ENCODE results near the gene GRIN3B. TPM values are rescaled to one million over a fixed set of nuclear protein-coding genes. Genes with fewer than 3 reads are reported as not detected.

GRIN3B gene
- total and polyA plus RNA-seq, 9 donors: 0.11 to 0.58 (median 0.30) TPM; not detected in 1

Other genes with a start within 250 kb of the GRIN3B start
- gene MISP, start 249.3 kb upstream of the GRIN3B start, total RNA-seq: 0.09 TPM
- gene MISP, start 249.3 kb upstream of the GRIN3B start, polyA plus RNA-seq (ENCODE audit: insufficient read depth in 1 of 8, insufficient read length in 8 of 8, low replicate concordance in 1 of 8): 10 to 100 TPM in 1 of 8 donors, 1 to 10 TPM in 1, under 1 TPM in 5, not detected in 1; 0.14 to 11.6 (median 0.18) TPM
- gene PTBP1, start 203.0 kb upstream of the GRIN3B start, total RNA-seq: 50.6 TPM
- 100 to 1,000 TPM; 101 to 207 (median 152) TPM for gene PTBP1, start 203.0 kb upstream of the GRIN3B start, polyA plus RNA-seq (ENCODE audit: insufficient read depth in 1 of 8, insufficient read length in 8 of 8, low replicate concordance in 1 of 8)
- gene PLPPR3, start 178.5 kb upstream of the GRIN3B start, total RNA-seq: 0.35 TPM
- gene PLPPR3, start 178.5 kb upstream of the GRIN3B start, polyA plus RNA-seq (ENCODE audit: insufficient read depth in 1 of 8, insufficient read length in 8 of 8, low replicate concordance in 1 of 8): under 1 TPM; 0.13 to 0.90 (median 0.54) TPM
- 0.18 TPM for gene AZU1, start 172.6 kb upstream of the GRIN3B start, total RNA-seq
- 1 to 10 TPM; 1.2 to 6.5 (median 2.3) TPM for gene AZU1, start 172.6 kb upstream of the GRIN3B start, polyA plus RNA-seq (ENCODE audit: insufficient read depth in 1 of 8, insufficient read length in 8 of 8, low replicate concordance in 1 of 8)
- 0.44 TPM for gene PRTN3, start 159.4 kb upstream of the GRIN3B start, total RNA-seq
- 10 to 100 TPM in 1 of 8 donors, 1 to 10 TPM in 7; 1.5 to 11.6 (median 3.9) TPM for gene PRTN3, start 159.4 kb upstream of the GRIN3B start, polyA plus RNA-seq (ENCODE audit: insufficient read depth in 1 of 8, insufficient read length in 8 of 8, low replicate concordance in 1 of 8)
- 0.22 TPM for gene ELANE, start 148.1 kb upstream of the GRIN3B start, total RNA-seq
- 1 to 10 TPM in 2 of 8 donors, under 1 TPM in 6; 0.36 to 4.4 (median 0.67) TPM for gene ELANE, start 148.1 kb upstream of the GRIN3B start, polyA plus RNA-seq (ENCODE audit: insufficient read depth in 1 of 8, insufficient read length in 8 of 8, low replicate concordance in 1 of 8)
- gene CFD, start 140.8 kb upstream of the GRIN3B start, total RNA-seq: 8.7 TPM
- gene CFD, start 140.8 kb upstream of the GRIN3B start, polyA plus RNA-seq (ENCODE audit: insufficient read depth in 1 of 8, insufficient read length in 8 of 8, low replicate concordance in 1 of 8): 1 to 10 TPM; 1.1 to 3.2 (median 1.9) TPM
- gene MED16, start 107.2 kb upstream of the GRIN3B start, total RNA-seq: 11.6 TPM
- 10 to 100 TPM; 31.9 to 48.1 (median 38.4) TPM for gene MED16, start 107.2 kb upstream of the GRIN3B start, polyA plus RNA-seq (ENCODE audit: insufficient read depth in 1 of 8, insufficient read length in 8 of 8, low replicate concordance in 1 of 8)
- gene RNU6-9, start 106.9 kb upstream of the GRIN3B start, total RNA-seq: not detected
- not detected for gene RNU6-9, start 106.9 kb upstream of the GRIN3B start, polyA plus RNA-seq (ENCODE audit: insufficient read depth in 1 of 8, insufficient read length in 8 of 8, low replicate concordance in 1 of 8)
- 13.1 TPM for gene R3HDM4, start 87.2 kb upstream of the GRIN3B start, total RNA-seq
- 10 to 100 TPM; 30.4 to 38.6 (median 34.7) TPM for gene R3HDM4, start 87.2 kb upstream of the GRIN3B start, polyA plus RNA-seq (ENCODE audit: insufficient read depth in 1 of 8, insufficient read length in 8 of 8, low replicate concordance in 1 of 8)
- not detected for gene KISS1R, start 83.1 kb upstream of the GRIN3B start, total RNA-seq
- not detected for gene KISS1R, start 83.1 kb upstream of the GRIN3B start, polyA plus RNA-seq (ENCODE audit: insufficient read depth in 1 of 8, insufficient read length in 8 of 8, low replicate concordance in 1 of 8)
- 9.7 TPM for gene ARID3A, start 74.4 kb upstream of the GRIN3B start, total RNA-seq
- 10 to 100 TPM in 7 of 8 donors, 1 to 10 TPM in 1; 9.4 to 19.1 (median 16.7) TPM for gene ARID3A, start 74.4 kb upstream of the GRIN3B start, polyA plus RNA-seq (ENCODE audit: insufficient read depth in 1 of 8, insufficient read length in 8 of 8, low replicate concordance in 1 of 8)
- gene WDR18, start 16.1 kb upstream of the GRIN3B start, total RNA-seq: 24.6 TPM
- gene WDR18, start 16.1 kb upstream of the GRIN3B start, polyA plus RNA-seq (ENCODE audit: insufficient read depth in 1 of 8, insufficient read length in 8 of 8, low replicate concordance in 1 of 8): 10 to 100 TPM; 25.9 to 46.9 (median 32.8) TPM
- 60.5 TPM for gene TMEM259, start 20.7 kb downstream of the GRIN3B start, total RNA-seq
- gene TMEM259, start 20.7 kb downstream of the GRIN3B start, polyA plus RNA-seq (ENCODE audit: insufficient read depth in 1 of 8, insufficient read length in 8 of 8, low replicate concordance in 1 of 8): 100 to 1,000 TPM in 3 of 8 donors, 10 to 100 TPM in 5; 73.8 to 115 (median 87.3) TPM
- not detected for gene RNU6-2, start 21.1 kb downstream of the GRIN3B start, total RNA-seq
- gene RNU6-2, start 21.1 kb downstream of the GRIN3B start, polyA plus RNA-seq (ENCODE audit: insufficient read depth in 1 of 8, insufficient read length in 8 of 8, low replicate concordance in 1 of 8): not detected
- gene CNN2, start 26.2 kb downstream of the GRIN3B start, total RNA-seq: 31.3 TPM
- gene CNN2, start 26.2 kb downstream of the GRIN3B start, polyA plus RNA-seq (ENCODE audit: insufficient read depth in 1 of 8, insufficient read length in 8 of 8, low replicate concordance in 1 of 8): 10 to 100 TPM; 51.3 to 64.9 (median 54.3) TPM
- 8.9 TPM for gene ABCA7, start 39.7 kb downstream of the GRIN3B start, total RNA-seq
- 10 to 100 TPM in 7 of 8 donors, 1 to 10 TPM in 1; 7.9 to 23.0 (median 15.6) TPM for gene ABCA7, start 39.7 kb downstream of the GRIN3B start, polyA plus RNA-seq (ENCODE audit: insufficient read depth in 1 of 8, insufficient read length in 8 of 8, low replicate concordance in 1 of 8)
- 5.0 TPM for gene ARHGAP45, start 66.7 kb downstream of the GRIN3B start, total RNA-seq
- gene ARHGAP45, start 66.7 kb downstream of the GRIN3B start, polyA plus RNA-seq (ENCODE audit: insufficient read depth in 1 of 8, insufficient read length in 8 of 8, low replicate concordance in 1 of 8): 10 to 100 TPM in 7 of 8 donors, 1 to 10 TPM in 1; 8.6 to 13.1 (median 11.2) TPM
- 69.6 TPM for gene POLR2E, start 95.0 kb downstream of the GRIN3B start, total RNA-seq
- gene POLR2E, start 95.0 kb downstream of the GRIN3B start, polyA plus RNA-seq (ENCODE audit: insufficient read depth in 1 of 8, insufficient read length in 8 of 8, low replicate concordance in 1 of 8): 100 to 1,000 TPM; 117 to 149 (median 133) TPM
- 145 TPM for gene GPX4, start 103.6 kb downstream of the GRIN3B start, total RNA-seq
- 100 to 1,000 TPM; 156 to 203 (median 163) TPM for gene GPX4, start 103.6 kb downstream of the GRIN3B start, polyA plus RNA-seq (ENCODE audit: insufficient read depth in 1 of 8, insufficient read length in 8 of 8, low replicate concordance in 1 of 8)
- gene SBNO2, start 173.8 kb downstream of the GRIN3B start, total RNA-seq: 7.4 TPM
- 10 to 100 TPM in 6 of 8 donors, 1 to 10 TPM in 2; 8.8 to 16.7 (median 12.4) TPM for gene SBNO2, start 173.8 kb downstream of the GRIN3B start, polyA plus RNA-seq (ENCODE audit: insufficient read depth in 1 of 8, insufficient read length in 8 of 8, low replicate concordance in 1 of 8)
- gene STK11, start 205.4 kb downstream of the GRIN3B start, total RNA-seq: 46.9 TPM
- 10 to 100 TPM; 45.3 to 59.1 (median 56.8) TPM for gene STK11, start 205.4 kb downstream of the GRIN3B start, polyA plus RNA-seq (ENCODE audit: insufficient read depth in 1 of 8, insufficient read length in 8 of 8, low replicate concordance in 1 of 8)
- 0.84 TPM for gene CBARP, start 237.6 kb downstream of the GRIN3B start, total RNA-seq
- 1 to 10 TPM; 1.1 to 2.9 (median 1.9) TPM for gene CBARP, start 237.6 kb downstream of the GRIN3B start, polyA plus RNA-seq (ENCODE audit: insufficient read depth in 1 of 8, insufficient read length in 8 of 8, low replicate concordance in 1 of 8)
- gene ATP5F1D, start 241.3 kb downstream of the GRIN3B start, total RNA-seq: 99.2 TPM
- gene ATP5F1D, start 241.3 kb downstream of the GRIN3B start, polyA plus RNA-seq (ENCODE audit: insufficient read depth in 1 of 8, insufficient read length in 8 of 8, low replicate concordance in 1 of 8): 100 to 1,000 TPM; 134 to 211 (median 166) TPM
- gene MIDN, start 248.2 kb downstream of the GRIN3B start, total RNA-seq: 9.2 TPM
- gene MIDN, start 248.2 kb downstream of the GRIN3B start, polyA plus RNA-seq (ENCODE audit: insufficient read depth in 1 of 8, insufficient read length in 8 of 8, low replicate concordance in 1 of 8): 10 to 100 TPM; 27.8 to 54.7 (median 41.0) TPM

Data from muscle of leg (tissue), 9 donors.